B cell (primary cell): ENCODE measurements around the gene RHEBL1.
A peak's percentile ranks its signal among the peaks of the same experiment; 100 is the strongest.

Experiments used
- CTCF ChIP-seq: fragments of 200-600 bp; IDR thresholded peaks from one replicate; pipeline ENCODE4 v1.8.0; 2022; ENCODE audit warnings: antibody characterized with exemption, mild to moderate bottlenecking
- EZH2 ChIP-seq: IDR thresholded peaks from 2 replicates; pipeline ENCODE4 v1.6.1; 2012; ENCODE audit warnings: borderline replicate concordance, low read depth, mild to moderate bottlenecking, moderate library complexity, low read length; ENCODE audit not compliant: insufficient read depth, poor library complexity, severe bottlenecking

- TF ChIP-seq CTCF (no peak), EZH2 (peak; percentile 73)
These were observed 24.6 kb upstream of the RHEBL1 start, which contains the start of gene DHH for GRCh38 chr12:49094160-49094974.
